ENCODE results near the gene BMPER. TPM values are rescaled to one million over a fixed set of nuclear protein-coding genes. Genes with fewer than 3 reads are reported as not detected.

BMPER gene
- total RNA-seq, 1 experiment from 2014 or later: not detected

DNA sequence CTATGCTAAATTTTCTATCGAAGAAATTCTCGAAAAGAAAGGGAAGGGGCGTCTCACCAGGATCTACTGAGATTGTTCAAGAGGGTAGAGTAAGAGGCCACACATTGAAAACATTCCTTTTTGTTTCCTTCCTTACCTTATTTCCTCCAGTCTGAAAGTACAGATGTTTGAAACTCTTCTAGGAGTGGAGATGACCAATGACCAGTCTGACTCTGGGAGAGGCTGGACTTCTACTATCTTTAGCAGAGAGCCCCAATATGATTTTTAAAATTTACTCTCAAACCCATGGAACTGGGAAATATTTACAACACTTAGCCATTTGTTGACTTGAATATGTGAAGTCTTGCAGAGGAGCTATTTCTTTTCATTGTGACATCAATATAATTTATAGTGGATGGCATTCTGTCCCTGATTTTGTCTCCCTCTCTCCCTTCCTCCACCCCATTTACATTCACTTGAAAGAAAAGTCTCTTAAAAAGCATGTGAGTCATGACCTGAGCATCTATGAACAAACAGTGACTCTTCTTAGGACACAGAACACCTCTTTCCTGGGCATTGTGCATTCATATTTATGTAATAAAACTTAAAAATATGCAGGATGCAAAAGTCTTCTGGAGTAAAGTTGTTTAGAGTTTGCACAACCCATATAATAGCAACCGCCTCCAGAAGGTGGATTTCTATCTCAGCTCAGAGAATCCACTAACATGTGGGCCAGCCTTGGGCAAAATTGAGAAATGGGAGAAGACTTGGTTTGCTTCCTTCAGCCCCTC is 31.2 kb upstream of the BMPER start:
- no peak overlapping the region for H3K4me2 ChIP-seq (ENCODE audit: low read depth, low read length, poor library complexity, severe bottlenecking)
- peaks cover 8% of the 10 kb centered on the region for H3K4me1 ChIP-seq (ENCODE audit: low read length)
- H4K20me1 ChIP-seq (ENCODE audit: insufficient read depth, low read depth, low read length): no peaks in the 10 kb centered on the region
- no peaks in the 10 kb centered on the region for H3K9me3 ChIP-seq (ENCODE audit: low read length)
- H2AFZ ChIP-seq (ENCODE audit: low read length): no peak overlapping the region
- no peaks in the 10 kb centered on the region for H3K79me2 ChIP-seq (ENCODE audit: low read length)
- no peak for DNase-seq
- no peaks in the 10 kb centered on the region for H3K27me3 ChIP-seq (ENCODE audit: low read length)
- H3K36me3 ChIP-seq (ENCODE audit: insufficient read depth, low read length): no peaks in the 10 kb centered on the region
- H3K9ac ChIP-seq (ENCODE audit: low read length): no peak overlapping the region
- H3K9me2 ChIP-seq (replicated peaks; ENCODE audit: insufficient read depth, low read length): no peaks in the 10 kb centered on the region
- H3K27ac ChIP-seq (ENCODE audit: low read length): no peak overlapping the region
- no peak overlapping the region for H3K4me3 ChIP-seq (ENCODE audit: low read length)

GRCh38 chr7:33874943-33875342 is 30.4 kb upstream of the BMPER start:
- no peaks in the 10 kb centered on the region for H3K27me3 ChIP-seq (ENCODE audit: low read length)
- no peaks in the 10 kb centered on the region for H3K9me2 ChIP-seq (replicated peaks; ENCODE audit: insufficient read depth, low read length)
- no peaks in the 10 kb centered on the region for H3K9me3 ChIP-seq (ENCODE audit: low read length)
- H3K4me3 ChIP-seq (ENCODE audit: low read length): no peak overlapping the region
- DNase-seq: no peak
- no peak overlapping the region for H3K9ac ChIP-seq (ENCODE audit: low read length)
- peaks cover 8% of the 10 kb centered on the region for H3K4me1 ChIP-seq (ENCODE audit: low read length)
- H4K20me1 ChIP-seq (ENCODE audit: insufficient read depth, low read depth, low read length): no peaks in the 10 kb centered on the region
- no peak overlapping the region for H2AFZ ChIP-seq (ENCODE audit: low read length)
- H3K27ac ChIP-seq (ENCODE audit: low read length): no peak overlapping the region
- no peaks in the 10 kb centered on the region for H3K36me3 ChIP-seq (ENCODE audit: insufficient read depth, low read length)
- H3K79me2 ChIP-seq (ENCODE audit: low read length): no peaks in the 10 kb centered on the region
- no peak overlapping the region for H3K4me2 ChIP-seq (ENCODE audit: low read depth, low read length, poor library complexity, severe bottlenecking)

- H3K4me2 ChIP-seq (ENCODE audit: low read depth, low read length, poor library complexity, severe bottlenecking): no peak overlapping the region
- no peaks in the 10 kb centered on the region for H3K27me3 ChIP-seq (ENCODE audit: low read length)
- no peak overlapping the region for H3K4me3 ChIP-seq (ENCODE audit: low read length)
- no peaks in the 10 kb centered on the region for H3K36me3 ChIP-seq (ENCODE audit: insufficient read depth, low read length)
- no peaks in the 10 kb centered on the region for H3K9me3 ChIP-seq (ENCODE audit: low read length)
- DNase-seq: no peak
- H3K9ac ChIP-seq (ENCODE audit: low read length): no peak overlapping the region
- no peak overlapping the region for H2AFZ ChIP-seq (ENCODE audit: low read length)
- H3K9me2 ChIP-seq (replicated peaks; ENCODE audit: insufficient read depth, low read length): no peaks in the 10 kb centered on the region
- H3K27ac ChIP-seq (ENCODE audit: low read length): no peak overlapping the region
- no peaks in the 10 kb centered on the region for H4K20me1 ChIP-seq (ENCODE audit: insufficient read depth, low read depth, low read length)
- H3K4me1 ChIP-seq (ENCODE audit: low read length): peaks cover 8% of the 10 kb centered on the region
- no peaks in the 10 kb centered on the region for H3K79me2 ChIP-seq (ENCODE audit: low read length)
These were observed 28.6 kb upstream of the BMPER start for GRCh38 chr7:33876596-33877274.

DNA sequence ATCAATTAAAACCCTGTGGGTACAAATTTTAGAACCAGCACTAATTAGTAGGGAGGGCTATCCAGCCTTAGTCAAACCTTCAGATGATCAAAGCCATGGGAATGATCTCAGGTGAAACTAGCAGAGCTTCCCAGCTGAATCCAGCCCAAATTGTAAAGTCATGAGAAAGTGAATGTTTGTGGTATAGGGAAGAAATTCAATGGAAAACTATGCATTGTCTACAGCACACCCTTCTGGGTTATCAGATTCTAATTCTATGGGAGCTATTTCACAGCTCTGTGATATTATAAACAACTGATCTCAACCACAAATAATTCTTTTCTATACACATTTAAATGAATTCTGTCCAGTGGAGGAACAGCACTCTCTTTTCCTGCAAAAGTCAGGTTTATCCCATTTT is 24.6 kb upstream of the BMPER start:
- no peaks in the 10 kb centered on the region for H3K9me3 ChIP-seq (ENCODE audit: low read length)
- no peaks in the 10 kb centered on the region for H4K20me1 ChIP-seq (ENCODE audit: insufficient read depth, low read depth, low read length)
- no peaks in the 10 kb centered on the region for H3K9me2 ChIP-seq (replicated peaks; ENCODE audit: insufficient read depth, low read length)

DNA sequence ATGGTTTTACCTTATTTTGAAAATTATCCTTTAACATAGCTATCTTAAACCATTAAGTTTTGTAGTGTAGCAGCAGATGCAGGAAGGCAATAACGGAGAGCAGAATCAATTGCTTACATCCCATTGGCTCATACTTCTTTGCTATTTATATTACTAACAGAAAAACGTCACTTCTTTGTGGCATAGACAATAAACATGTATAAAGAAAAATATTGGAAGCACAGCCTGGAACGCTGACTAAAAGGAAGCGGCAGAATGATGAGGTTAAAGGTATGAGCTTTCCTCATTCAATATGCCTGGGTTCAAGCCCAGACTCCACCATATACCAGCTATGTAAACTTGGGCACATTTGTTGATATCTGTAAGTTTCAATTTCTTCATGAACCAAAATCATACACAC is 24.0 kb upstream of the BMPER start:
- Histone ChIP-seq H2AFZ (ENCODE audit: low read length) (no peak overlapping the region), H3K79me2 (ENCODE audit: low read length) (no peaks in the 10 kb centered on the region), H3K27ac (ENCODE audit: low read length) (no peak overlapping the region), H4K20me1 (ENCODE audit: insufficient read depth, low read depth, low read length) (no peaks in the 10 kb centered on the region), H3K9ac (ENCODE audit: low read length) (no peak overlapping the region), H3K36me3 (ENCODE audit: insufficient read depth, low read length) (no peaks in the 10 kb centered on the region), H3K27me3 (ENCODE audit: low read length) (no peaks in the 10 kb centered on the region), H3K4me2 (ENCODE audit: low read depth, low read length, poor library complexity, severe bottlenecking) (no peak overlapping the region), H3K4me3 (ENCODE audit: low read length) (no peak overlapping the region), H3K9me2 (replicated peaks; ENCODE audit: insufficient read depth, low read length) (no peaks in the 10 kb centered on the region), H3K9me3 (ENCODE audit: low read length) (no peaks in the 10 kb centered on the region), H3K4me1 (ENCODE audit: low read length) (no peaks in the 10 kb centered on the region)
- no peak for DNase-seq

More for the DNA sequence above, 24.6 kb upstream of the BMPER start:
- H3K79me2 ChIP-seq (ENCODE audit: low read length): no peaks in the 10 kb centered on the region
- H2AFZ ChIP-seq (ENCODE audit: low read length): no peak overlapping the region
- H3K9ac ChIP-seq (ENCODE audit: low read length): no peak overlapping the region
- H3K4me2 ChIP-seq (ENCODE audit: low read depth, low read length, poor library complexity, severe bottlenecking): no peak overlapping the region
- H3K4me3 ChIP-seq (ENCODE audit: low read length): no peak overlapping the region
- H3K36me3 ChIP-seq (ENCODE audit: insufficient read depth, low read length): no peaks in the 10 kb centered on the region
- no peaks in the 10 kb centered on the region for H3K27me3 ChIP-seq (ENCODE audit: low read length)
- DNase-seq: no peak
- H3K4me1 ChIP-seq (ENCODE audit: low read length): no peaks in the 10 kb centered on the region
- no peak overlapping the region for H3K27ac ChIP-seq (ENCODE audit: low read length)

DNA sequence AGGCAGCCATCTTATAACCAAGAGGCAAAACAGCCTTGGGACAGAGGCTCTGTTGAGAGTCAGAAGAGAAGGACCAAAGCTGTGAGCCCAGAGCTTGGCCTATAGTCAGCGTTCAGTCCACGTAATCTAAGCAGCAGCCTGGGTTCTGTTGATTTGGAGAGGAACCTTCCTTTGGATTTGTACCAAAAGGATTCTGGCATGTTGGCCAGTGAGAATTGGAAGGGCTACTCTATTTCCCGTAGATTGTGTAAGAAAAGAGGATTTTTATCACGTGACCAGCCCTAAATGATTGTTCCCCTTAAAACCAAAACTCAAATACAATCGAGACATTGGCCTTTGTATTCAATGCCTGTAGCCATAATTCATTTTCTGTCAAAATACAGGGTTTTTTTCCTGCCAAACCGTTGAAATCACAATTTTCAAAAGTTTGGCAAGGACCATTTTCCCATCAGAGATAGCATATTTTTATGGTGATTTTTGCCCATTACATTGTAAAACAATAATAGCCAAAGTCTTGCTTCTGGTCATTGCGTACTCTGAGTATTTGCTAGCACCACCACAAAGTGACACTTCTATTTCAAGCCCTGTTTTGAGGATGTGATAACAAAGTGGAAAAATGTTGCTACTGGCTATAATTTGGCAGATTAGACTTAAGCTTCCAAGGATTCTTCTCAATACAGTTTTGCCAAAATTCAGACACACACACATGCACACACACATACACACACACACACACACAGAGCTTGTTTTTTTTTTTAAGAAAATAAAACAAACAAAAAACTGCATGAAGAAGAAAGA is 23.1 kb upstream of the BMPER start:
- Histone ChIP-seq H3K9me3 (ENCODE audit: low read length) (no peaks in the 10 kb centered on the region), H3K36me3 (ENCODE audit: insufficient read depth, low read length) (no peaks in the 10 kb centered on the region), H3K9me2 (replicated peaks; ENCODE audit: insufficient read depth, low read length) (no peaks in the 10 kb centered on the region), H3K4me1 (ENCODE audit: low read length) (no peaks in the 10 kb centered on the region), H3K4me3 (ENCODE audit: low read length) (no peak overlapping the region), H2AFZ (ENCODE audit: low read length) (no peak overlapping the region), H3K27ac (ENCODE audit: low read length) (no peak overlapping the region), H3K79me2 (ENCODE audit: low read length) (no peaks in the 10 kb centered on the region), H4K20me1 (ENCODE audit: insufficient read depth, low read depth, low read length) (no peaks in the 10 kb centered on the region), H3K9ac (ENCODE audit: low read length) (no peak overlapping the region), H3K27me3 (ENCODE audit: low read length) (no peaks in the 10 kb centered on the region), H3K4me2 (ENCODE audit: low read depth, low read length, poor library complexity, severe bottlenecking) (no peak overlapping the region)
- DNase-seq: no peak

DNA sequence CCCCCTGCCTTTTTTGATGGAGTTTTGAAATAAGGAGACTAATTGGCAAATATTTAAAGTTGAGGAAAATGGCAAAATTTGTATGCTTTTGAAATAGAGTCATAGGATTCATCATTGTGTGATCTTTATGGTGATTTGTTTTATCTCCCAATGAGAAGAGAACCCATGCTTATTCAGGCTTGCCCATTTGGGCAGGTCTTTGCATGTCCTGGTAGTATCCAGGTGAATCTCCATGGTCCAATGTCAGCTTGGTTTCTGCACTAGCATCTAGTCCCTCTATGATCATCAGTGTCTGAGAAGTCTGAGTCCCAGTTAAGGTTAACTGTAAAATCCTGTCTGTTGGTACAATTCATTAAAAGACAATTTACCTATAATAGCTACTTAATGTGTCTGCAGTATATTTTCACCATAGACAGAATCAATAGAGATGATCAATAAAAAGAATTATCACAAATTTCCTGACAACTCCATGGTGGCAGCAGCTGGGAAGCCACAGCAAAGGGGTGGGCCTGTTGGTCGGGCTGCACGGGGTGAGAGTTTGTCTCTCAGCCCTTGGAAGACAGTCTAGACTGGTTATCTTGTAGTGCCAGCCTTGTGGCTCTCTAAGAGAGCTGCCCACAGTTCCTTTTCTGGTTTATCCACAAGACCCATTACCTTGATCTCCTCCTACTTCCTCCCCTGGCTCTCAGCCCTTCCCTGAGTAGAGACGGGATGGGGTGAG is 22.2 kb upstream of the BMPER start:
- Histone ChIP-seq H2AFZ (ENCODE audit: low read length) (no peak overlapping the region), H3K27me3 (ENCODE audit: low read length) (no peaks in the 10 kb centered on the region), H3K4me2 (ENCODE audit: low read depth, low read length, poor library complexity, severe bottlenecking) (no peak overlapping the region), H3K9ac (ENCODE audit: low read length) (no peak overlapping the region), H3K4me3 (ENCODE audit: low read length) (no peak overlapping the region), H3K4me1 (ENCODE audit: low read length) (no peaks in the 10 kb centered on the region), H3K9me3 (ENCODE audit: low read length) (no peaks in the 10 kb centered on the region), H4K20me1 (ENCODE audit: insufficient read depth, low read depth, low read length) (no peaks in the 10 kb centered on the region), H3K27ac (ENCODE audit: low read length) (no peak overlapping the region), H3K79me2 (ENCODE audit: low read length) (no peaks in the 10 kb centered on the region), H3K9me2 (replicated peaks; ENCODE audit: insufficient read depth, low read length) (no peaks in the 10 kb centered on the region), H3K36me3 (ENCODE audit: insufficient read depth, low read length) (no peaks in the 10 kb centered on the region)
- DNase-seq: no peak

DNA sequence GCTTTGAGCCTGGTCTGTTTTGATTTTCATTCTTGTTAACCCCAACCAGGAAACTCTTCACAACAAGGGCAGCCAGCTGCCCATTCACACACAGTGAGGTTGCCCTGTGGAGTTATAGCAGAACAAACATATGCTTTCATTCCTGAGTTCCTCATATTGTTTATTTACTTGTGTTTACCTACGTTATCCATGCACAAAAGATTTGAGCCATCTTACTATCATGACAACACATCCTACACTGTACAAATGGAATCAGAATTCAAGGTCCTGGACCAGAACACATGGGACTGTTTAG is 21.7 kb upstream of the BMPER start:
- H3K9me2 ChIP-seq (replicated peaks; ENCODE audit: insufficient read depth, low read length): no peaks in the 10 kb centered on the region
- H3K27ac ChIP-seq (ENCODE audit: low read length): no peak overlapping the region
- no peaks in the 10 kb centered on the region for H3K79me2 ChIP-seq (ENCODE audit: low read length)
- no peaks in the 10 kb centered on the region for H3K27me3 ChIP-seq (ENCODE audit: low read length)
- no peak overlapping the region for H3K9ac ChIP-seq (ENCODE audit: low read length)
- H3K4me2 ChIP-seq (ENCODE audit: low read depth, low read length, poor library complexity, severe bottlenecking): no peak overlapping the region
- no peak overlapping the region for H3K4me3 ChIP-seq (ENCODE audit: low read length)
- no peaks in the 10 kb centered on the region for H4K20me1 ChIP-seq (ENCODE audit: insufficient read depth, low read depth, low read length)
- no peak for DNase-seq
- H2AFZ ChIP-seq (ENCODE audit: low read length): no peak overlapping the region
- no peaks in the 10 kb centered on the region for H3K9me3 ChIP-seq (ENCODE audit: low read length)
- H3K36me3 ChIP-seq (ENCODE audit: insufficient read depth, low read length): no peaks in the 10 kb centered on the region
- H3K4me1 ChIP-seq (ENCODE audit: low read length): no peaks in the 10 kb centered on the region
